SK-N-SH treated with all-trans-retinoic acid at 6 μM for 48 hours (cell line): ENCODE results near the gene FCHO2.

Source experiments
- ARNTL ChIP-seq: fragments of 450-650 bp; formaldehyde crosslinking; IDR thresholded peaks from 2 replicates; pipeline ENCODE4 v1.5.0; 2020; ENCODE audit warnings: low read depth, mild to moderate bottlenecking, moderate library complexity, borderline replicate concordance
- BACH2 ChIP-seq: fragments of 250-450 bp; sonication (Bioruptor Pico); IDR thresholded peaks from 2 replicates; pipeline ENCODE4 v1.9.0; 2021; ENCODE audit warnings: mild to moderate bottlenecking, borderline replicate concordance
- GLIS3 ChIP-seq: fragments of 250-450 bp; sonication (Bioruptor Pico); IDR thresholded peaks from 2 replicates; pipeline ENCODE4 v1.5.0; 2020; ENCODE audit warnings: mild to moderate bottlenecking, moderate library complexity
- OSR1 ChIP-seq: fragments of 250-450 bp; sonication (Bioruptor Pico); IDR thresholded peaks from 2 replicates; pipeline ENCODE4 v1.8.0; 2022; ENCODE audit warnings: moderate library complexity, mild to moderate bottlenecking, inconsistent platforms
- SNAI2 ChIP-seq: fragments of 250-450 bp; sonication (Bioruptor Pico); IDR thresholded peaks from 2 replicates; pipeline ENCODE4 v1.5.0; 2020; ENCODE audit warnings: mild to moderate bottlenecking, moderate library complexity
- TCF4 ChIP-seq: fragments of 250-450 bp; sonication (Bioruptor Pico); IDR thresholded peaks from 2 replicates; pipeline ENCODE4 v1.8.0; 2021; ENCODE audit warnings: mild to moderate bottlenecking, moderate library complexity, borderline replicate concordance
- TOX ChIP-seq: fragments of 250-450 bp; sonication (Bioruptor Pico); IDR thresholded peaks from 2 replicates; pipeline ENCODE4 v1.8.0; 2021; ENCODE audit warnings: mild to moderate bottlenecking, moderate library complexity, borderline replicate concordance
- ZFP30 ChIP-seq: fragments of 450-650 bp; formaldehyde crosslinking; IDR thresholded peaks from 2 replicates; pipeline ENCODE4 v1.5.0; 2022; ENCODE audit warnings: mild to moderate bottlenecking, moderate library complexity
- ZNF565 ChIP-seq: fragments of 450-650 bp; formaldehyde crosslinking; conservative IDR thresholded peaks from 2 replicates; pipeline ENCODE4 v1.5.0; 2020; ENCODE audit warnings: low read depth, mild to moderate bottlenecking, moderate library complexity
- ZNF70 ChIP-seq: fragments of 450-650 bp; formaldehyde crosslinking; IDR thresholded peaks from 2 replicates; pipeline ENCODE4 v1.5.0; 2020; ENCODE audit warnings: mild to moderate bottlenecking, moderate library complexity
- TF ChIP-seq, protein P1 (sequence below): fragments of 250-450 bp; sonication (Bioruptor Pico); IDR thresholded peaks from 2 replicates; pipeline ENCODE4 v1.5.1; 2020; ENCODE audit warnings: low read depth, mild to moderate bottlenecking, moderate library complexity
- TF ChIP-seq, protein P2 (sequence below): fragments of 250-450 bp; sonication (Bioruptor Pico); IDR thresholded peaks from 2 replicates; pipeline ENCODE4 v1.5.0; 2020; ENCODE audit warnings: mild to moderate bottlenecking, moderate library complexity
- TF ChIP-seq, protein P3 (sequence below): fragments of 250-450 bp; sonication (Bioruptor Pico); IDR thresholded peaks from 2 replicates; pipeline ENCODE4 v1.8.0; 2020; ENCODE audit warnings: mild to moderate bottlenecking, moderate library complexity, borderline replicate concordance

DNA sequence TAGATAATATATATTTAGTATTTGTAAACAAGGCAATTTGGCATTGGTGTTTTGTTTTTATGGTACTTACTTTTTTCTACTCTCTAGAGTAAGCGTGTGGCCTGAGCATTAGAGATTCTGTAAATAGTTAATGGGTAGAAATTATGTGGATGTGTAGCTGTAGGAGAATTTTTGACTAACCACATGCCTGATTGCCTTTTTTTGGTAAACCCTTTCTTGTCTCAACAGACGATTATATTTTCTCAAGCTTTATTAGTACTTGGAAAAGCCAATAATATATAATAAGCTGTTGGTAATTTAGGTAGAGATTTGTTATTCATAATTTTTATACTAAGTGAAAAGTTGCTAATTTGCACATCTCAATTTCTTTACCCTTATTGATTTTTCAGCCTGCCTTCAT is 76.8 kb downstream of the FCHO2 start:
- TF ChIP-seq ARNTL (no peak), SNAI2 (CRISPR knock-in tag) (no peak), TCF4 (CRISPR knock-in tag) (no peak), ZFP30 (CRISPR knock-in tag) (no peak), OSR1 (CRISPR knock-in tag) (no peak), TOX (CRISPR knock-in tag) (no peak), ZNF70 (CRISPR knock-in tag) (no peak), BACH2 (CRISPR knock-in tag) (no peak), ZNF565 (CRISPR knock-in tag) (no peak), GLIS3 (no peak)
- TF ChIP-seq, protein P1, sequence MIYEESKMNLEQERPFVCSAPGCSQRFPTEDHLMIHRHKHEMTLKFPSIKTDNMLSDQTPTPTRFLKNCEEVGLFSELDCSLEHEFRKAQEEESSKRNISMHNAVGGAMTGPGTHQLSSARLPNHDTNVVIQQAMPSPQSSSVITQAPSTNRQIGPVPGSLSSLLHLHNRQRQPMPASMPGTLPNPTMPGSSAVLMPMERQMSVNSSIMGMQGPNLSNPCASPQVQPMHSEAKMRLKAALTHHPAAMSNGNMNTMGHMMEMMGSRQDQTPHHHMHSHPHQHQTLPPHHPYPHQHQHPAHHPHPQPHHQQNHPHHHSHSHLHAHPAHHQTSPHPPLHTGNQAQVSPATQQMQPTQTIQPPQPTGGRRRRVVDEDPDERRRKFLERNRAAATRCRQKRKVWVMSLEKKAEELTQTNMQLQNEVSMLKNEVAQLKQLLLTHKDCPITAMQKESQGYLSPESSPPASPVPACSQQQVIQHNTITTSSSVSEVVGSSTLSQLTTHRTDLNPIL (CRISPR knock-in tag), result no peak
- TF ChIP-seq, protein P2, sequence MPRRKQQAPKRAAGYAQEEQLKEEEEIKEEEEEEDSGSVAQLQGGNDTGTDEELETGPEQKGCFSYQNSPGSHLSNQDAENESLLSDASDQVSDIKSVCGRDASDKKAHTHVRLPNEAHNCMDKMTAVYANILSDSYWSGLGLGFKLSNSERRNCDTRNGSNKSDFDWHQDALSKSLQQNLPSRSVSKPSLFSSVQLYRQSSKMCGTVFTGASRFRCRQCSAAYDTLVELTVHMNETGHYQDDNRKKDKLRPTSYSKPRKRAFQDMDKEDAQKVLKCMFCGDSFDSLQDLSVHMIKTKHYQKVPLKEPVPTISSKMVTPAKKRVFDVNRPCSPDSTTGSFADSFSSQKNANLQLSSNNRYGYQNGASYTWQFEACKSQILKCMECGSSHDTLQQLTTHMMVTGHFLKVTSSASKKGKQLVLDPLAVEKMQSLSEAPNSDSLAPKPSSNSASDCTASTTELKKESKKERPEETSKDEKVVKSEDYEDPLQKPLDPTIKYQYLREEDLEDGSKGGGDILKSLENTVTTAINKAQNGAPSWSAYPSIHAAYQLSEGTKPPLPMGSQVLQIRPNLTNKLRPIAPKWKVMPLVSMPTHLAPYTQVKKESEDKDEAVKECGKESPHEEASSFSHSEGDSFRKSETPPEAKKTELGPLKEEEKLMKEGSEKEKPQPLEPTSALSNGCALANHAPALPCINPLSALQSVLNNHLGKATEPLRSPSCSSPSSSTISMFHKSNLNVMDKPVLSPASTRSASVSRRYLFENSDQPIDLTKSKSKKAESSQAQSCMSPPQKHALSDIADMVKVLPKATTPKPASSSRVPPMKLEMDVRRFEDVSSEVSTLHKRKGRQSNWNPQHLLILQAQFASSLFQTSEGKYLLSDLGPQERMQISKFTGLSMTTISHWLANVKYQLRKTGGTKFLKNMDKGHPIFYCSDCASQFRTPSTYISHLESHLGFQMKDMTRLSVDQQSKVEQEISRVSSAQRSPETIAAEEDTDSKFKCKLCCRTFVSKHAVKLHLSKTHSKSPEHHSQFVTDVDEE (CRISPR knock-in tag), result no peak
- TF ChIP-seq, protein P3, sequence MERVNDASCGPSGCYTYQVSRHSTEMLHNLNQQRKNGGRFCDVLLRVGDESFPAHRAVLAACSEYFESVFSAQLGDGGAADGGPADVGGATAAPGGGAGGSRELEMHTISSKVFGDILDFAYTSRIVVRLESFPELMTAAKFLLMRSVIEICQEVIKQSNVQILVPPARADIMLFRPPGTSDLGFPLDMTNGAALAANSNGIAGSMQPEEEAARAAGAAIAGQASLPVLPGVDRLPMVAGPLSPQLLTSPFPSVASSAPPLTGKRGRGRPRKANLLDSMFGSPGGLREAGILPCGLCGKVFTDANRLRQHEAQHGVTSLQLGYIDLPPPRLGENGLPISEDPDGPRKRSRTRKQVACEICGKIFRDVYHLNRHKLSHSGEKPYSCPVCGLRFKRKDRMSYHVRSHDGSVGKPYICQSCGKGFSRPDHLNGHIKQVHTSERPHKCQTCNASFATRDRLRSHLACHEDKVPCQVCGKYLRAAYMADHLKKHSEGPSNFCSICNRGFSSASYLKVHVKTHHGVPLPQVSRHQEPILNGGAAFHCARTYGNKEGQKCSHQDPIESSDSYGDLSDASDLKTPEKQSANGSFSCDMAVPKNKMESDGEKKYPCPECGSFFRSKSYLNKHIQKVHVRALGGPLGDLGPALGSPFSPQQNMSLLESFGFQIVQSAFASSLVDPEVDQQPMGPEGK (CRISPR knock-in tag), result no peak
